HL-60/S4 treated with retinoic acid at 250 ng/mL for 4 days and 3 days (cell line): ENCODE results near the gene ITPR2.
"Not testable (repeated sequence)": the region's sequence is repeated elsewhere in the genome, so short reads cannot be mapped to it uniquely, and the experiment has no call there.

Experiments
- in situ Hi-C: fragments of 300-500 bp; cut with MboI; formaldehyde crosslinking; loops from 2 replicates; pipeline ENCODE4 v1.7.0; 2022; ENCODE audit warnings: low sequenced_read_pairs

Gene ITPR2

GRCh38 chr12:26684101-26684500, 148.9 kb downstream of the ITPR2 start:
- in situ Hi-C loops = no loop called here

- in situ Hi-C loops = no loop called here
Measured at GRCh38 chr12:26683443-26683842, 149.6 kb downstream of the ITPR2 start.

- in situ Hi-C loops = no loop called here
Measured at GRCh38 chr12:26680727-26681455, 152.1 kb downstream of the ITPR2 start.

GRCh38 chr12:26678697-26679660, 154.0 kb downstream of the ITPR2 start:
- in situ Hi-C loops = no loop called here

- in situ Hi-C loops = not testable (repeated sequence)
Measured at GRCh38 chr12:26671487-26671886, 161.5 kb downstream of the ITPR2 start.

- in situ Hi-C loops = no loop called here
Measured at GRCh38 chr12:26668847-26669246, 164.1 kb downstream of the ITPR2 start.

- in situ Hi-C loops = no loop called here
Measured at GRCh38 chr12:26668230-26668629, 164.8 kb downstream of the ITPR2 start.

GRCh38 chr12:26666286-26666685, 166.7 kb downstream of the ITPR2 start:
- in situ Hi-C loops = no loop called here

- in situ Hi-C loops = no loop called here
Measured at GRCh38 chr12:26661399-26661798, 171.6 kb downstream of the ITPR2 start.

- in situ Hi-C loops = no loop called here
Measured at GRCh38 chr12:26659930-26660329, 173.1 kb downstream of the ITPR2 start.

GRCh38 chr12:26658991-26659390, 174.0 kb downstream of the ITPR2 start:
- in situ Hi-C loops = no loop called here

GRCh38 chr12:26654623-26655022, 178.4 kb downstream of the ITPR2 start:
- in situ Hi-C loops = no loop called here

- in situ Hi-C loops = no loop called here
Measured at GRCh38 chr12:26651566-26652188, 181.3 kb downstream of the ITPR2 start.

- in situ Hi-C loops = no loop called here
Measured at GRCh38 chr12:26651036-26651435, 182.0 kb downstream of the ITPR2 start.

GRCh38 chr12:26648999-26649398, 184.0 kb downstream of the ITPR2 start:
- in situ Hi-C loops = no loop called here

GRCh38 chr12:26648584-26648983, 184.4 kb downstream of the ITPR2 start:
- in situ Hi-C loops = no loop called here

- in situ Hi-C loops = no loop called here
Measured at GRCh38 chr12:26648066-26648465, 184.9 kb downstream of the ITPR2 start.

- in situ Hi-C loops = no loop called here
Measured at GRCh38 chr12:26647088-26647487, 185.9 kb downstream of the ITPR2 start.

- in situ Hi-C loops = no loop called here
Measured at GRCh38 chr12:26646571-26646970, 186.4 kb downstream of the ITPR2 start.

- in situ Hi-C loops = not testable (repeated sequence)
Measured at GRCh38 chr12:26644376-26644775, 188.6 kb downstream of the ITPR2 start.

GRCh38 chr12:26643532-26644315, 189.3 kb downstream of the ITPR2 start:
- in situ Hi-C loops = no loop called here
